Measurements from ENCODE around the gene CLASRP. TPM values are rescaled to one million over a fixed set of nuclear protein-coding genes. Genes with fewer than 3 reads are reported as not detected.
"Not testable (repeated sequence)": the region's sequence is repeated elsewhere in the genome, so short reads cannot be mapped to it uniquely, and the experiment has no call there.

CLASRP gene
- total RNA-seq, 4 donors from 2014 or later, result 28.8 to 121 (median 91.5) TPM

GRCh38 chr19:44993526-44993925, 45.3 kb upstream of the CLASRP start:
- no peak for ATAC-seq
- Histone ChIP-seq H3K4me3 (no peak overlapping the region), H3K4me1 (no peaks in the 10 kb centered on the region), H3K9me3 (no peaks in the 10 kb centered on the region), H3K27me3 (no peaks in the 10 kb centered on the region), H3K36me3 (peaks cover 0 to 40% of the 10 kb centered on the region in 2 donors), H3K27ac (no peak overlapping the region)
- TF ChIP-seq CTCF (IDR thresholded peaks at IDR 0.05 in 4 of 5, conservative IDR thresholded peaks at IDR 0.05 in 1 of 5), result no peak
- no peak for TF ChIP-seq POLR2A (IDR thresholded peaks at IDR 0.05)
- no peak for DNase-seq
- intact Hi-C loops (cut with DNase I; ENCODE audit: low total_unique reads) (no loop called here), in situ Hi-C loops (cut with MboI; ENCODE audit: low sequenced_read_pairs in 4 of 4) (no loop called here)

- H3K9me3 ChIP-seq, result no peaks in the 10 kb centered on the region
- peaks cover 0 to 39% of the 10 kb centered on the region in 2 donors for H3K36me3 ChIP-seq
- H3K27me3 ChIP-seq, result no peaks in the 10 kb centered on the region
- H3K4me1 ChIP-seq, result no peaks in the 10 kb centered on the region
- ATAC-seq (peak in 1 of 2 donors; percentile 44), DNase-seq (peak in 1 of 2 donors; percentile 28)
- intact Hi-C loops (cut with DNase I; ENCODE audit: low total_unique reads) (no loop called here), in situ Hi-C loops (cut with MboI; ENCODE audit: low sequenced_read_pairs in 4 of 4) (no loop called here)
- H3K27ac ChIP-seq, result no peak overlapping the region
- TF ChIP-seq POLR2A (IDR thresholded peaks at IDR 0.05) (no peak), CTCF (IDR thresholded peaks at IDR 0.05 in 4 of 5, conservative IDR thresholded peaks at IDR 0.05 in 1 of 5) (no peak)
- H3K4me3 ChIP-seq, result no peak overlapping the region
Observed at GRCh38 chr19:44993926-44994537, 44.8 kb upstream of the CLASRP start.

GRCh38 chr19:44998025-44998424, 40.8 kb upstream of the CLASRP start:
- DNase-seq, result no peak
- no peak for ATAC-seq
- in situ Hi-C loops (cut with MboI; ENCODE audit: low sequenced_read_pairs in 4 of 4), result no loop called here
- H3K4me1 ChIP-seq, result peaks cover 0 to 8% of the 10 kb centered on the region in 2 donors
- H3K4me3 ChIP-seq, result no peak overlapping the region
- no peaks in the 10 kb centered on the region for H3K27me3 ChIP-seq
- no peak for TF ChIP-seq POLR2A (IDR thresholded peaks at IDR 0.05)
- TF ChIP-seq CTCF (IDR thresholded peaks at IDR 0.05 in 4 of 5, conservative IDR thresholded peaks at IDR 0.05 in 1 of 5), result no peak
- H3K27ac ChIP-seq, result no peak overlapping the region
- no peaks in the 10 kb centered on the region for H3K9me3 ChIP-seq
- H3K36me3 ChIP-seq, result peaks cover 0 to under 1% of the 10 kb centered on the region in 2 donors
- intact Hi-C loops (cut with DNase I; ENCODE audit: low total_unique reads), result no loop called here

GRCh38 chr19:44999131-44999925, 39.5 kb upstream of the CLASRP start:
- H3K36me3 ChIP-seq; H3K9me3 ChIP-seq; H3K4me1 ChIP-seq; intact Hi-C loops (cut with DNase I; ENCODE audit: low total_unique reads); H3K27me3 ChIP-seq; H3K4me3 ChIP-seq; in situ Hi-C loops (cut with MboI; ENCODE audit: low sequenced_read_pairs in 4 of 4); H3K27ac ChIP-seq; DNase-seq; ATAC-seq: not testable (repeated sequence)

GRCh38 chr19:45000665-45001064, 38.2 kb upstream of the CLASRP start:
- ATAC-seq; H3K36me3 ChIP-seq; H3K9me3 ChIP-seq; DNase-seq; H3K4me1 ChIP-seq; H3K27me3 ChIP-seq; in situ Hi-C loops (cut with MboI; ENCODE audit: low sequenced_read_pairs in 4 of 4): not testable (repeated sequence)
- Histone ChIP-seq H3K27ac (peak overlapping the region; percentile 52 to 100 (median 62)), H3K4me3 (peak overlapping the region; percentile 32 to 89 (median 52))
- intact Hi-C loops (cut with DNase I; ENCODE audit: low total_unique reads), result loop anchor here (2.0 to 5.0 kb wide), 3 partner anchors 38 to 153 kb away; partner anchors contain the start of genes CLASRP, CLPTM1 and NECTIN2

All from gastrocnemius medialis (tissue), 4 donors.